GM12872 (cell line): Measurements from ENCODE around the gene SNCAIP.

Experiments
- CTCF ChIP-seq: IDR thresholded peaks from 3 replicates; pipeline ENCODE4 v1.5.1; 2011; ENCODE audit warnings: low read depth, mild to moderate bottlenecking, low read length, moderate library complexity; ENCODE audit not compliant: insufficient read depth

SNCAIP gene

GRCh38 chr5:122499585-122499984 is 187.5 kb downstream of the SNCAIP start:
- no peak for TF ChIP-seq CTCF

- peak; percentile 59 for TF ChIP-seq CTCF
Measured at GRCh38 chr5:122500245-122501088, 188.4 kb downstream of the SNCAIP start.

GRCh38 chr5:122501089-122501435 is 189.0 kb downstream of the SNCAIP start:
- TF ChIP-seq CTCF = no peak

- TF ChIP-seq CTCF = no peak
Measured at GRCh38 chr5:122507045-122507444, 195.0 kb downstream of the SNCAIP start.

- no peak for TF ChIP-seq CTCF
Measured at GRCh38 chr5:122507581-122507980, 195.5 kb downstream of the SNCAIP start.

- no peak for TF ChIP-seq CTCF
Measured at GRCh38 chr5:122508623-122509022, 196.6 kb downstream of the SNCAIP start.
